K562 (cell line): ENCODE results near the gene CEP20. TPM values are rescaled to one million over a fixed set of nuclear protein-coding genes. Genes with fewer than 3 reads are reported as not detected.

Experiments
- CHAMP1 ChIP-seq: fragments of 450-650 bp; IDR thresholded peaks from 2 replicates; pipeline ENCODE4 v1.6.1; 2016; ENCODE audit warnings: mild to moderate bottlenecking
- SMAD3 ChIP-seq: fragments of 450-650 bp; formaldehyde crosslinking; conservative IDR thresholded peaks from 2 replicates; pipeline ENCODE4 v1.4.0; 2020; ENCODE audit warnings: mild to moderate bottlenecking
- polyA plus RNA-seq, 8 experiments: library from polyadenylated mRNA; depleted of rRNA in 4 of 8; stranded (reverse) in 5 of 8; unstranded in 3 of 8; fragments of >200 nt; fragmentation: Nextera tagmentation in 2 of 8; fragmentation: Illumina TruSeq in 1 of 8; extraction: Ambion mirVana in 2 of 8; extraction: Trizol in 1 of 8; gene quantifications; 2 replicates each; pipeline versions ENCODE4 v1.2.1 to v1.2.3, GENCODE V29; 2011 to 2014; ENCODE audit warnings: inconsistent platforms in 1 of 8, missing spikeins in 1 of 8
- total RNA-seq, 7 experiments: library from RNA; depleted of rRNA in 6 of 7; stranded (reverse); fragments of >200 nt in 6 of 7; fragmentation: Illumina TruSeq in 2 of 7; extraction: Trizol in 2 of 7; gene quantifications; 2 replicates each; pipeline versions ENCODE4 v1.2.1 to v1.2.3, GENCODE V29; 2011 to 2021; ENCODE audit warnings: low replicate concordance in 1 of 7
- TF ChIP-seq, protein P1 (sequence below), 2 experiments: fragments of 450-650 bp; IDR thresholded peaks; 2 replicates each; pipeline ENCODE4 v1.6.1; 2016; ENCODE audit warnings: mild to moderate bottlenecking in 2 of 2, borderline replicate concordance in 1 of 2, low read depth in 1 of 2, moderate library complexity in 1 of 2
- TF ChIP-seq, protein P2 (sequence below), 2 experiments: fragments of 450-650 bp; IDR thresholded peaks; 2 replicates each; pipeline ENCODE4 v1.6.1; 2018; ENCODE audit warnings: mild to moderate bottlenecking in 2 of 2, low read depth in 1 of 2; ENCODE audit not compliant: partially characterized antibody in 2 of 2

The CEP20 gene
- total and polyA plus RNA-seq, 9 of the 15 experiments (the other 6 are each of a cell fraction or from before 2014, with no cell fraction given), result 41.3 to 150 (median 104) TPM

DNA sequence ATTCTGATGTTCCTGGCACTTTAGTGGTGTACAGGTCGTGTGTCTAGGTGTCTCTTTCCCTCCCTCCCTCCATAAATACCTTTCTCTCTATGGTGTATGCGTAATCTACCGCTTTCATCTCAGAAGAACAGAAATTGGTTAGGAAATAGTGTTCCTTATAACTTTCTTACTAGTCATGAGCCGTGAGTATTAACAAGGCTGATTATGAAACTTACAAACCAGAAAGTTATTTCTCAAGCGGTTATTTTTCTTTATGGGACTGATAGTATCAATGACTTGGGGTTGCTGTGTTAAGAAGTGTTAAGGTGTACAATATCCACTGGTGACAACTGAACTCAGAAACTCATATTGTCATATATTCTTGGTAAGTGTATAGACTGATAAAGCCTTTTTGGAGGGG is 18.4 kb downstream of the CEP20 start (continued):
- no peak for TF ChIP-seq CHAMP1
- TF ChIP-seq, protein P1, sequence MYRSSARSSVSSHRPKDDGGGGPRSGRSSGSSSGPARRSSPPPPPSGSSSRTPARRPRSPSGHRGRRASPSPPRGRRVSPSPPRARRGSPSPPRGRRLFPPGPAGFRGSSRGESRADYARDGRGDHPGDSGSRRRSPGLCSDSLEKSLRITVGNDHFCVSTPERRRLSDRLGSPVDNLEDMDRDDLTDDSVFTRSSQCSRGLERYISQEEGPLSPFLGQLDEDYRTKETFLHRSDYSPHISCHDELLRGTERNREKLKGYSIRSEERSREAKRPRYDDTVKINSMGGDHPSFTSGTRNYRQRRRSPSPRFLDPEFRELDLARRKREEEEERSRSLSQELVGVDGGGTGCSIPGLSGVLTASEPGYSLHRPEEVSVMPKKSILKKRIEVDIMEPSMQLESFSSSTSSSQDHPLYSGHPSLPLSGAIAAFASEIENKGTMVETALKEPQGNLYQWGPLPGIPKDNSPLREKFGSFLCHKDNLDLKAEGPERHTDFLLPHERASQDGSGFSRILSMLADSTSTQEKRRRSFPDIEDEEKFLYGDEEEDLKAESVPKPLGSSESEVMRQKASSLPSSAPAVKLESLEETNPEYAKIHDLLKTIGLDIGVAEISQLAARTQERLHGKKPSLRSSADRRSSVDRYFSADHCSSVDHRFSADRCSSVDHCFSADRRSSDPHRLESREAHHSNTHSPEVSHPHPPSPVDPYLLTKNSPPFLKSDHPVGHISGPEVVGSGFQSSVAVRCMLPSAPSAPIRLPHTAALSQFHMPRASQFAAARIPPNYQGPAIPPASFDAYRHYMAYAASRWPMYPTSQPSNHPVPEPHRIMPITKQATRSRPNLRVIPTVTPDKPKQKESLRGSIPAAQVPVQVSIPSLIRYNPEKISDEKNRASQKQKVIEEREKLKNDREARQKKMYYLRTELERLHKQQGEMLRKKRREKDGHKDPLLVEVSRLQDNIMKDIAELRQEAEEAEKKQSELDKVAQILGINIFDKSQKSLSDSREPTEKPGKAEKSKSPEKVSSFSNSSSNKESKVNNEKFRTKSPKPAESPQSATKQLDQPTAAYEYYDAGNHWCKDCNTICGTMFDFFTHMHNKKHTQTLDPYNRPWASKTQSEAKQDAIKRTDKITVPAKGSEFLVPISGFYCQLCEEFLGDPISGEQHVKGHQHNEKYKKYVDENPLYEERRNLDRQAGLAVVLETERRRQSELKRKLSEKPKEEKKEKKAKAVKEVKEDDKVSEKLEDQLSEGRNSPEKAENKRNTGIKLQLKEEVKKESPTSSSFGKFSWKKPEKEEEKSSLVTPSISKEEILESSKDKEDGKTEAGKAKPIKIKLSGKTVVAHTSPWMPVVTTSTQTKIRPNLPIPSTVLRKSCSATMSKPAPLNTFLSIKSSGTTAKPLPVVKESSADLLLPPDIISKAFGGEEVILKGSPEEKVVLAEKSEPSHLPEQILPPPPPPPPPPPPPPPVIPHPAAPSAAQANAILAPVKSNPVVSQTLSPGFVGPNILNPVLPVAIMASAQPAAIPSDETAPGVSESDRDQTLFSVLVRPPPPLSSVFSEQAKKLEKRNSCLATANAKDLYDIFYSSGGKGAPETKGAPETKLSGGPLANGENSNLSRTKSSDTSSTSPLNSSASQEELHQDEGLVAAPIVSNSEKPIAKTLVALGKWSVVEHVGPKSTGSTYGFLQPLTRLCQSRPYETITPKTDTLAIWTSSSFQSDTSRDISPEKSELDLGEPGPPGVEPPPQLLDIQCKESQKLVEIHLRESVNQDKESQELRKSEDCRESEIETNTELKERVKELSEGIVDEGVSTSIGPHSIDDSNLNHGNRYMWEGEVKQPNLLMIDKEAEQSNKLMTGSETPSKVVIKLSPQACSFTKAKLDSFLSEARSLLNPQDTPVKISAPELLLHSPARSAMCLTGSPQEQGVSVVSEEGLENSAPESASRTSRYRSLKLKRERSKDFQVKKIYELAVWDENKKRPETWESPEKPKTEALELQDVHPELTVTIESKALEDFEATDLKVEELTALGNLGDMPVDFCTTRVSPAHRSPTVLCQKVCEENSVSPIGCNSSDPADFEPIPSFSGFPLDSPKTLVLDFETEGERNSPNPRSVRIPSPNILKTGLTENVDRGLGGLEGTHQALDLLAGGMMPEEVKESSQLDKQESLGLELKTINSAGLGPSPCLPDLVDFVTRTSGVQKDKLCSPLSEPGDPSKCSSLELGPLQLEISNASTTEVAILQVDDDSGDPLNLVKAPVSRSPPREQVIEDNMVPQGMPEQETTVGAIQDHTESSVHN (IDR thresholded peaks at IDR 0.05; ENCODE audit: borderline replicate concordance in 1 of 2, low read depth in 1 of 2), result no peak
- TF ChIP-seq, protein P2, sequence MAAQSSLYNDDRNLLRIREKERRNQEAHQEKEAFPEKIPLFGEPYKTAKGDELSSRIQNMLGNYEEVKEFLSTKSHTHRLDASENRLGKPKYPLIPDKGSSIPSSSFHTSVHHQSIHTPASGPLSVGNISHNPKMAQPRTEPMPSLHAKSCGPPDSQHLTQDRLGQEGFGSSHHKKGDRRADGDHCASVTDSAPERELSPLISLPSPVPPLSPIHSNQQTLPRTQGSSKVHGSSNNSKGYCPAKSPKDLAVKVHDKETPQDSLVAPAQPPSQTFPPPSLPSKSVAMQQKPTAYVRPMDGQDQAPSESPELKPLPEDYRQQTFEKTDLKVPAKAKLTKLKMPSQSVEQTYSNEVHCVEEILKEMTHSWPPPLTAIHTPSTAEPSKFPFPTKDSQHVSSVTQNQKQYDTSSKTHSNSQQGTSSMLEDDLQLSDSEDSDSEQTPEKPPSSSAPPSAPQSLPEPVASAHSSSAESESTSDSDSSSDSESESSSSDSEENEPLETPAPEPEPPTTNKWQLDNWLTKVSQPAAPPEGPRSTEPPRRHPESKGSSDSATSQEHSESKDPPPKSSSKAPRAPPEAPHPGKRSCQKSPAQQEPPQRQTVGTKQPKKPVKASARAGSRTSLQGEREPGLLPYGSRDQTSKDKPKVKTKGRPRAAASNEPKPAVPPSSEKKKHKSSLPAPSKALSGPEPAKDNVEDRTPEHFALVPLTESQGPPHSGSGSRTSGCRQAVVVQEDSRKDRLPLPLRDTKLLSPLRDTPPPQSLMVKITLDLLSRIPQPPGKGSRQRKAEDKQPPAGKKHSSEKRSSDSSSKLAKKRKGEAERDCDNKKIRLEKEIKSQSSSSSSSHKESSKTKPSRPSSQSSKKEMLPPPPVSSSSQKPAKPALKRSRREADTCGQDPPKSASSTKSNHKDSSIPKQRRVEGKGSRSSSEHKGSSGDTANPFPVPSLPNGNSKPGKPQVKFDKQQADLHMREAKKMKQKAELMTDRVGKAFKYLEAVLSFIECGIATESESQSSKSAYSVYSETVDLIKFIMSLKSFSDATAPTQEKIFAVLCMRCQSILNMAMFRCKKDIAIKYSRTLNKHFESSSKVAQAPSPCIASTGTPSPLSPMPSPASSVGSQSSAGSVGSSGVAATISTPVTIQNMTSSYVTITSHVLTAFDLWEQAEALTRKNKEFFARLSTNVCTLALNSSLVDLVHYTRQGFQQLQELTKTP (IDR thresholded peaks at IDR 0.05; ENCODE audit: low read depth in 1 of 2, partially characterized antibody in 2 of 2), result no peak
- TF ChIP-seq SMAD3 (CRISPR knock-in tag), result no peak
